Measurements from ENCODE around the gene PALD1. TPM values are rescaled to one million over a fixed set of nuclear protein-coding genes. Genes with fewer than 3 reads are reported as not detected.
"Not testable (repeated sequence)": the region's sequence is repeated elsewhere in the genome, so short reads cannot be mapped to it uniquely, and the experiment has no call there.

PALD1 gene
- total and polyA plus RNA-seq, 9 donors: 14.0 to 21.3 (median 18.3) TPM

DNA sequence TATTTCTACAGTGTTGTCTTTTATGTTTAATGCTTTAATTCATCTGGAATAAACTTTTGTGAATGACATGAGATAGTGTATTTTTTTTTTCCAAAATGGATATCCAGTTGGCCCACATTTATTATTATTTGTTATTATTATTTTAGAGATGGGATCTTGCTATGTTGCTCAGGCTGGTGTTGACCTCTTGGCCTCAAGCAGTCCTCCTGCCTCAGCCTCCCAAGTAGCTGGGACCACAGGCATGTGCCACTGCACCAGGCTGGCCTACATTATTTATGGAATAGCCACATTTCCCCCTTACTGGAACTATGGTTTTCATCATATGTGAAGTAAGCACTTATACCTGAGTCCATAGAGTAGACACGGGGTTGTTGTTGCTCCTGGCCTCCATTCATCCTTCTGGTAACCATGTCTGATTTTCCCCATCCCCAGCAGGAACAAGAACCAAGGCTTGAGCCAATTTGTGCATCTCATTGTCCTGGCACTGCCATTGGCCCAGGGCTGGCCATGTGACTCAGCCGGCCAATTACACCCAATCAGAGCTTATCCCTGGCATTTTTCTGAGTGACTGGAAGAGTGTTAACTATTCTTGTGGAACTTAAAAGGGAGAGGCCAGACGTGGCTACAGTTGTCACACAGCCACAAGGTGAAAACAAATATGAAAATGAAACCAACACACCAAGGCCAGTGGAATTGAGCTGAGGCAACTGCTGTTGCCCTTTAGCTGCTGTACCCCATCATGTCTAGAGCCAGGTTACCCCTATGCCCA, 100.9 kb downstream of the PALD1 start:
- no peak for DNase-seq
- WGBS (ENCODE audit: insufficient coverage): 75% methylated on average over 2 of the region's 3 CpGs
- no peak overlapping the region for H3K27ac ChIP-seq (ENCODE audit: low read length)

DNA sequence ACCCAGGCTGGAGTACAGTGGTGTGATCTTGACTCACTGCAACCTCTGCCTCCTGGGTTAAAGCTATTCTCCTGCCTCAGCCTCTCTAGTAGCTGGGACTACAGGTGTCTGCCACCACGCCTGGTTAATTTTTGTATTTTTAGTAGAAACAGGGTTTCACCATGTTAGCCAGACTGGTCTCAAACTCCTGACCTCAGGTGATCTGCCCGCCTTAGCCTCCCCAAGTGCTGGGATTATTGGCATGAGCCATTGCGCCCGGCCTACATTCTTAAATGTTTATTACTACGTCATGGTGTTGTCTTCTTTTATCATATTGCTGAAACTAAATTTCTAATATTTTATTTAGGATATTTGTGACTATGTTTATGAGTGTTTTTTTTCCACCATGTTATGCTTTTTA, 102.6 kb downstream of the PALD1 start:
- not testable (repeated sequence) for H3K27me3 ChIP-seq (ENCODE audit: control insufficient read depth, insufficient read depth, low read length); H3K36me3 ChIP-seq (ENCODE audit: control insufficient read depth, insufficient read depth, low read length); DNase-seq; H3K9me3 ChIP-seq (replicated peaks; ENCODE audit: control insufficient read depth, low read depth, low read length); H3K4me3 ChIP-seq (ENCODE audit: low read length); H3K27ac ChIP-seq (ENCODE audit: low read length)
- H3K4me1 ChIP-seq (ENCODE audit: control insufficient read depth, insufficient read depth, low read length): peaks cover 35% of the 10 kb centered on the region
- WGBS (ENCODE audit: insufficient coverage): no CpG with 5 or more reads among the region's 5 CpGs

More for the DNA sequence above, 100.9 kb downstream of the PALD1 start:
- Histone ChIP-seq H3K9me3 (replicated peaks; ENCODE audit: control insufficient read depth, low read depth, low read length) (no peaks in the 10 kb centered on the region), H3K27me3 (ENCODE audit: control insufficient read depth, insufficient read depth, low read length) (no peaks in the 10 kb centered on the region), H3K4me3 (ENCODE audit: low read length) (no peak overlapping the region), H3K4me1 (ENCODE audit: control insufficient read depth, insufficient read depth, low read length) (peaks cover 27% of the 10 kb centered on the region), H3K36me3 (ENCODE audit: control insufficient read depth, insufficient read depth, low read length) (no peaks in the 10 kb centered on the region)

DNA sequence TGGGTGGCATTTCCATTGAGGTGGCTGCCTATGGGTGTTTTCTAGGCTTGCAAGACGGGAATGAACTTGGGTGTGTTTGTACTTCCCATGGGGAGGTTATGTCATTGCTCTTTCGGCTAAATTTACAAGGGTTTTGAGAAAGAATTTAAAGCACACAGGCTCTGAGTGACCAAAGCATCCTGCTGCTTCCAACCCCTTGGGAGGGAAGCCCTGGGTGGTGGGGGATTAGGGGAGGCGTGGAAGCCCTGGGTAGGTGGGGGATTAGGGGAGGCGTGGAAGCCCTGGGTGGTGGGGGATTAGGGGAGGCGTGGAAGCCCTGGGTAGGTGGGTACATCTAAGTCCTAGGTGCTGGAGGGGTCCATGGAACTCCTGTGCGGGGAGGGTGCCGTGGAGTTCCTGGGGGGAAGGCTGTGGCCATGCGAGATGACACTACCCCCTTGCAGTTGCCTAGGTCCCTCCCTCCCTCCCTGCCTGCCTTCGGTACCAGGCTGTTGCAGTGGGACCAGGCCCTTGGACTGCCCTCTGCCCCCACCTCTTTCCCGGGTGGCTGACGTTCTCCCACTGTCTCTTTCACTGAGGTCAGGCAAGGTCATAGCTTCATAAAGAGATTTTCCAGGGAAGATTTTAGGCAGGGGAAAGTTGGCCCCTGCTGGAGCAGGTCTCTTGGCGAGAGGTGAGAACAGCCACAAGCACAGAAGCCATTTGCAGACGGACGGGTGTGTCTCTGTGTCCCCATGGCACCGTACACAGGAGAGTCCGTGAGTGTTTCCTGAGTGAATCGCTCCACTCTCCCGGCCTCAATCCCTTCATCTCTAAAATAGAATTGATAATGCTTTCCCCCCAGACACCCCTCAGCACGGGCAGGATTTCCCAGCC, 104.5 kb downstream of the PALD1 start:
- Histone ChIP-seq H3K27me3 (ENCODE audit: control insufficient read depth, insufficient read depth, low read length) (no peaks in the 10 kb centered on the region), H3K27ac (ENCODE audit: low read length) (peak overlapping the region; percentile 1), H3K4me1 (ENCODE audit: control insufficient read depth, insufficient read depth, low read length) (peaks cover 41% of the 10 kb centered on the region), H3K9me3 (replicated peaks; ENCODE audit: control insufficient read depth, low read depth, low read length) (no peaks in the 10 kb centered on the region), H3K4me3 (ENCODE audit: low read length) (no peak overlapping the region), H3K36me3 (ENCODE audit: control insufficient read depth, insufficient read depth, low read length) (no peaks in the 10 kb centered on the region)
- 75% methylated on average over 11 of the region's 19 CpGs for WGBS (ENCODE audit: insufficient coverage)
- DNase-seq: no peak

DNA sequence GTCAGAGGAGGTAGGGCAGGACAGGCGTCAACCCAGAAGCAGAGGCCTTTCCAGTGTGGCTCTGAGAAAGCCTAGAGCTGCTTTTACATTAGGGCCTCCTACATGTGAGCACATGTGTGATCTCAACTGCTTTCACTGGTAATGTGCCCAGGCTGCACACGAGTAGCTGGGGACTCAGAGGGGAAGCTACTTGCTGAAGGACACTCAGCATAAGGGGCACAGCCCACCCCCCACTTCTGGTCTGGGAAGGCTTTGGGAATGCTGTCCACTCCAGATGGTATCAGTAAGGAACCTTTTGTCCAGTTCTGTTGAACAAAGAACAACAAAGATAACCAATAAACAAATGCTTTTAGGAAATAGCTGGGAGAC, 105.1 kb downstream of the PALD1 start:
- no CpG with 5 or more reads among the region's 2 CpGs for WGBS (ENCODE audit: insufficient coverage)
- Histone ChIP-seq H3K27me3 (ENCODE audit: control insufficient read depth, insufficient read depth, low read length) (no peaks in the 10 kb centered on the region), H3K27ac (ENCODE audit: low read length) (peak overlapping the region; percentile 1), H3K36me3 (ENCODE audit: control insufficient read depth, insufficient read depth, low read length) (no peaks in the 10 kb centered on the region), H3K4me1 (ENCODE audit: control insufficient read depth, insufficient read depth, low read length) (peaks cover 45% of the 10 kb centered on the region), H3K9me3 (replicated peaks; ENCODE audit: control insufficient read depth, low read depth, low read length) (no peaks in the 10 kb centered on the region), H3K4me3 (ENCODE audit: low read length) (no peak overlapping the region)
- DNase-seq: peak; percentile 41

DNA sequence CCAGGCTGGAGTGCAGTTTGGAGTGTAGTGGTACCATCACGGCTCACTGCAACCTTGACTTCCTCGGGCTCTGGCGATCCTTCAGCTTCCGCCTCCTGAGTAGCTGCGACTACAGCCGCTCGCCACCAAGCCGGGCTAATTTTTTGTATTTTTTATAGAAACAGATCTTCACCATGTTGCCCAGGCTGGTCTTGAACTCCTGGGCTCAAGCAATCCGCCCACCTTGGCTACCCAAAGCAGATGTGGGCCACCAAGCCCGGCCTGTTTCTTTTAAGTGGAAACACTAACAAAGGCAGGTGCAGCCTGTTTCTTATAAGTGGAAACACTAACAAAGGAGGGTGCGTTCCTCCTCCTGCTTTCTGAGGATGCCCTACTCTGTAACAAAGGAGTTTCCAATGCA, 105.8 kb downstream of the PALD1 start:
- Histone ChIP-seq H3K27ac (ENCODE audit: low read length) (peak overlapping the region; percentile 86), H3K4me1 (ENCODE audit: control insufficient read depth, insufficient read depth, low read length) (peaks cover 52% of the 10 kb centered on the region)

DNA sequence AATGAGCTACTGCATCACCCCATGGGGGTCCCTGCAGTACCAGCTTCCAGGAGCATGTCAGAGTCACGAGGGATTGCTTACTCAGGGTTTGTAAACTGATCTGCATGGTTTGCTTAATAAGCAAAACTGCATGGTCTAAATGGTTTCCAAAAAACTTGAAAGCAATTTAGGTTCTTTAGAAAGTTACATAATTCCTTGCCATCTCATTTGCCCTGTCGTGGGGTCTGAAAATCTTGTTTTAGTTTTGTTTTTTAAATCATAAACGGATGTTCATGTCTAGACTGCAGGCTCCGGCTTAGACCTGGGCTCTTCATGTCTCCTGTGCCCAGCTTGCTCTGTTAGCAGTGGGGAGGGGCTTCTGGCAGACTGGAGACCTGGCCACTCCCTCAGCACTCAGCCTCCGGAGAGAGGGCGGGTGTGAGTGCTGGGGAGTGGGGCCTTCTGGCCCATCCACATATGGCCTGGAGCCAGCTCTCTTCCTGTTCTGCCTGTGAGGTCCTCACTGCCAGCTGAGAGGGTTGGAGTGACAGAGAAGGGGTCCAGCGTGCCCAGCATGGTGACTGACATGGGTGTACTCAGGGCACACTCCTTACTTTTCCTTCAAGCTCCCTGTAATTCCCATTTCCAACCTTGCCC, 106.5 kb downstream of the PALD1 start:
- H3K9me3 ChIP-seq (replicated peaks; ENCODE audit: control insufficient read depth, low read depth, low read length): no peaks in the 10 kb centered on the region
- H3K36me3 ChIP-seq (ENCODE audit: control insufficient read depth, insufficient read depth, low read length): no peaks in the 10 kb centered on the region
- H3K27ac ChIP-seq (ENCODE audit: low read length): peak overlapping the region; percentile 86
- 40% methylated on average over 2 of the region's 7 CpGs for WGBS (ENCODE audit: insufficient coverage)
- peaks cover 58% of the 10 kb centered on the region for H3K4me1 ChIP-seq (ENCODE audit: control insufficient read depth, insufficient read depth, low read length)
- no peaks in the 10 kb centered on the region for H3K27me3 ChIP-seq (ENCODE audit: control insufficient read depth, insufficient read depth, low read length)
- peak; percentile 85 for DNase-seq
- no peak overlapping the region for H3K4me3 ChIP-seq (ENCODE audit: low read length)

More for the DNA sequence above, 105.8 kb downstream of the PALD1 start:
- no peak for DNase-seq
- H3K4me3 ChIP-seq (ENCODE audit: low read length): no peak overlapping the region
- 88% methylated on average over 8 of the region's 11 CpGs for WGBS (ENCODE audit: insufficient coverage)
- no peaks in the 10 kb centered on the region for H3K27me3 ChIP-seq (ENCODE audit: control insufficient read depth, insufficient read depth, low read length)
- H3K36me3 ChIP-seq (ENCODE audit: control insufficient read depth, insufficient read depth, low read length): no peaks in the 10 kb centered on the region
- H3K9me3 ChIP-seq (replicated peaks; ENCODE audit: control insufficient read depth, low read depth, low read length): no peaks in the 10 kb centered on the region

DNA sequence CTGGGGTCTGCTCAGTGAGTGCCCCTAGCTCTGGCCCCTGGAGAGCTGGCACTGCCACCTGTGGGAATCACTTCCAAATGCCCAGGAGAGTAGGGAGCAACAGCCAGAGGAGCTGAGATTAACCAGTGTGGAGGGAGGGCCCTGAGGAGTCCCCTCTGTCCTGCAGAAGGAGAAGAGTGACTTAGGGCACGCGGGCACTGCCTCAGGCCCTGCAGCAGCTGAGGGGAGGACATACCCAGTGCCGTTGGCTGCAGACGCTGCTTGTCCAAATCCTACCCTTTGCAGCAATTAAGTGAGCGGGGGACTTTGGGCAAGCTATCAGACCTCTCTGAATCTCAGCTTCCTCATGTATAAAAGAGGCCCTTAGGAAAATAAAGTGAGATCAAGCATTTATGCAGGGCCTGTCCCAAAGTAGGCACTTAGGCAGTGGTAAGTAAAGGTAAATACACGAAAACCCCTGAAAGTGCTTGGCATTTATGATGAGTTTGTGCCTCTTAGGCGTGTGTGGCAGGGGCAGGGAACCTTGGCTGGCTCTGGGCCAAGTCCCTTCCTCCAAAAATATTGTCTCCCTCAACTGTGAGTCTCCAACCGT, 107.1 kb downstream of the PALD1 start:
- no peak overlapping the region for H3K4me3 ChIP-seq (ENCODE audit: low read length)
- WGBS (ENCODE audit: insufficient coverage): no CpG with 5 or more reads among the region's 8 CpGs
- H3K9me3 ChIP-seq (replicated peaks; ENCODE audit: control insufficient read depth, low read depth, low read length): no peaks in the 10 kb centered on the region
- H3K36me3 ChIP-seq (ENCODE audit: control insufficient read depth, insufficient read depth, low read length): no peaks in the 10 kb centered on the region
- H3K27me3 ChIP-seq (ENCODE audit: control insufficient read depth, insufficient read depth, low read length): no peaks in the 10 kb centered on the region
- DNase-seq: no peak
- peak overlapping the region; percentile 86 for H3K27ac ChIP-seq (ENCODE audit: low read length)
- peaks cover 64% of the 10 kb centered on the region for H3K4me1 ChIP-seq (ENCODE audit: control insufficient read depth, insufficient read depth, low read length)

DNA sequence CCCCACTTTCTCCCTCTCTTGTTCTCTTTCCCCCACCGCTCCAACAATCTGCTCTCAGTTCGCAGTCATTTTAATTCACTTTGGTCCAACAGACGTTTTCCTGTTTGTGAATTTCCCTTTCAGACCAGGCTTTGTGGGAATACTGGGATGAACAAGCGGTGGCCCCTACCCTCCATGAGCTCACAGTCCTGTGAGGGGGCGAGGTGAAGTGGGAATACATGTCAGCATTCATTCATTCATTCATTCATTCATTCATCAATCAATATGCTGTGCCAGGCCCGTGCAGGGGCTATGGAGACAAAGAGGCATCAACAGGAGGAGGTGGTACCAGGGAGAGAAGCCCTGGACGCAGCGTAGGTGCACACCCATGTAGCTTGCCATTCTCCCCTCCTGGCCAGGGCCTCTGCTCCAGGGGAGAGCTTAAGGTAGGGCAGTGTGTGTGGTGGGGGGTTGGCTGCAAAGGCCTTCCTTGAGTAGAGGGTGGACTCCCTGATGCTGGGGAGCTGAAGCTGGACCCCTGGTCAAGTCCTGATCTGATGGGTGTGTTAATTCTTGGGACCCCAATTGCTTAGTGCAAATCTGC, 107.9 kb downstream of the PALD1 start:
- Histone ChIP-seq H3K4me3 (ENCODE audit: low read length) (no peak overlapping the region), H3K4me1 (ENCODE audit: control insufficient read depth, insufficient read depth, low read length) (peaks cover 72% of the 10 kb centered on the region), H3K27me3 (ENCODE audit: control insufficient read depth, insufficient read depth, low read length) (no peaks in the 10 kb centered on the region), H3K36me3 (ENCODE audit: control insufficient read depth, insufficient read depth, low read length) (no peaks in the 10 kb centered on the region), H3K27ac (ENCODE audit: low read length) (peak overlapping the region; percentile 86), H3K9me3 (replicated peaks; ENCODE audit: control insufficient read depth, low read depth, low read length) (no peaks in the 10 kb centered on the region)
- 92% methylated on average over 4 of the region's 8 CpGs for WGBS (ENCODE audit: insufficient coverage)
- DNase-seq: no peak

DNA sequence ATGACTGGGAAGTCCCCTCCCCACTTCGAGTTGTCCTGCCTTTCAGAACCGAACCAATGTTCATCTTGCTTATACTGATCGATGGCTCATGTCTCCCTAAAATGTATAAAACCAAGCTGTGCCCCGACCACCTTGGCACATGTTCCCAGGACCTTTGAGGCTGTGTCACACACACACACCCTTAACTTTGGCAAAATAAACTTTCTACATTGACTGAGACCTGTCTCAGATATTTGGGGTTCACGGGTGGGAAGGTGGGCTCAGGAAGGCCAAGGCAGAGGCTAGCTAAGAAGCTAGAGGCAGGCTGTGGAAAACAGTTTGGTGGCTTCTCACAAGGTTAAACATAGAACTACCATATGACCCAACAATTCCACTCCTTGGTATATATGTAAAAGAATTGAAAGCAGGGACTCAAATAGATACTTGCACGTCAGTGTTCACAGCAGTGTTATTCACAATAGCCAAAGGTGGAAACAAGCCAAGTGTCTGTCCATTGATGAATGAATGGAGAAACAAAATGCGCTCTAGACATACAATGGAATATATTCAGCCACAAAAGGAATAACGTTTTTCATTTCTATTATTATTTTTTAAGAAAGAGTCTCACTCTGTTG, 108.6 kb downstream of the PALD1 start:
- WGBS (ENCODE audit: insufficient coverage): 94% methylated on average over 4 of the region's 8 CpGs
- Histone ChIP-seq H3K36me3 (ENCODE audit: control insufficient read depth, insufficient read depth, low read length) (no peaks in the 10 kb centered on the region), H3K4me1 (ENCODE audit: control insufficient read depth, insufficient read depth, low read length) (peaks cover 73% of the 10 kb centered on the region), H3K27me3 (ENCODE audit: control insufficient read depth, insufficient read depth, low read length) (no peaks in the 10 kb centered on the region), H3K27ac (ENCODE audit: low read length) (no peak overlapping the region), H3K9me3 (replicated peaks; ENCODE audit: control insufficient read depth, low read depth, low read length) (no peaks in the 10 kb centered on the region), H3K4me3 (ENCODE audit: low read length) (no peak overlapping the region)
- DNase-seq: no peak

All from muscle of leg (tissue), 11 donors.